H9 (cell line): ENCODE measurements around the gene PRR5L. TPM values are rescaled to one million over a fixed set of nuclear protein-coding genes. Genes with fewer than 3 reads are reported as not detected.

ENCODE experiments used
- DNase-seq: peaks from one replicate; pipeline ENCODE4 v3.0.0-alpha.2; 2017
- H2AFZ ChIP-seq: one replicate; pipeline ENCODE4 v1.6.1; 2013; ENCODE audit warnings: mild to moderate bottlenecking, low read length, control low read depth, moderate library complexity
- H2AK5ac ChIP-seq: 2 replicates; pipeline ENCODE4 v1.6.1; 2013; ENCODE audit warnings: low read length, control low read depth, mixed read lengths; ENCODE audit not compliant: insufficient read length
- H2BK120ac ChIP-seq: one replicate; pipeline ENCODE4 v1.6.1; 2013; ENCODE audit warnings: low read depth, mild to moderate bottlenecking, low read length, control low read depth, inconsistent platforms; ENCODE audit not compliant: poor library complexity, severe bottlenecking
- H2BK12ac ChIP-seq: 2 replicates; pipeline ENCODE4 v1.6.1; 2013; ENCODE audit warnings: low read length, control low read depth, mixed read lengths, low read depth; ENCODE audit not compliant: insufficient read length
- H2BK15ac ChIP-seq: 2 replicates; pipeline ENCODE4 v1.6.1; 2013; ENCODE audit warnings: low read depth, low read length, control low read depth
- H2BK20ac ChIP-seq: one replicate; pipeline ENCODE4 v1.6.1; 2013; ENCODE audit warnings: low read depth, mild to moderate bottlenecking, low read length, control low read depth, inconsistent platforms; ENCODE audit not compliant: poor library complexity, severe bottlenecking
- H2BK5ac ChIP-seq: 2 replicates; pipeline ENCODE4 v1.6.1; 2013; ENCODE audit warnings: low read length, control low read depth, mixed read lengths; ENCODE audit not compliant: insufficient read length
- H3K14ac ChIP-seq: 2 replicates; pipeline ENCODE4 v1.6.1; 2013; ENCODE audit warnings: low read length, control low read depth; ENCODE audit not compliant: insufficient read depth
- H3K18ac ChIP-seq: 2 replicates; pipeline ENCODE4 v1.6.1; 2013; ENCODE audit warnings: low read depth, mild to moderate bottlenecking, mixed read lengths, low read length, control low read depth; ENCODE audit not compliant: insufficient read length
- H3K23ac ChIP-seq: 2 replicates; pipeline ENCODE4 v1.6.1; 2013; ENCODE audit warnings: low read length, control low read depth, mixed read lengths, low read depth; ENCODE audit not compliant: insufficient read length
- H3K23me2 ChIP-seq: 2 replicates; pipeline ENCODE4 v1.6.1; 2013; ENCODE audit warnings: low read depth, mild to moderate bottlenecking, mixed read lengths, low read length, control low read depth; ENCODE audit not compliant: insufficient read length, poor library complexity, severe bottlenecking
- H3K27ac ChIP-seq: 2 replicates; pipeline ENCODE4 v1.5.1; 2013; ENCODE audit warnings: low read length, control low read depth, mixed read lengths, low read depth; ENCODE audit not compliant: insufficient read length
- H3K27me3 ChIP-seq: 2 replicates; pipeline ENCODE4 v1.6.1; 2013; ENCODE audit warnings: low read length, control low read depth, inconsistent platforms; ENCODE audit not compliant: insufficient read depth
- H3K4ac ChIP-seq: 2 replicates; pipeline ENCODE4 v1.6.1; 2013; ENCODE audit warnings: low read depth, mild to moderate bottlenecking, control low read depth, inconsistent platforms, low read length, moderate library complexity
- H3K4me1 ChIP-seq: 2 replicates; pipeline ENCODE4 v1.6.1; 2013; ENCODE audit warnings: low read length, control low read depth, inconsistent platforms; ENCODE audit not compliant: insufficient read depth
- H3K4me2 ChIP-seq: 2 replicates; pipeline ENCODE4 v1.6.1; 2013; ENCODE audit warnings: low read length, control low read depth, mixed read lengths; ENCODE audit not compliant: insufficient read length, insufficient read depth
- H3K56ac ChIP-seq: 2 replicates; pipeline ENCODE4 v1.6.1; 2013; ENCODE audit warnings: low read depth, mild to moderate bottlenecking, mixed read lengths, low read length, control low read depth; ENCODE audit not compliant: insufficient read length
- H3K79me1 ChIP-seq: 2 replicates; pipeline ENCODE4 v1.6.1; 2013; ENCODE audit warnings: low read depth, mild to moderate bottlenecking, moderate library complexity, low read length, control low read depth, inconsistent platforms; ENCODE audit not compliant: insufficient read depth, poor library complexity, severe bottlenecking
- H3K79me2 ChIP-seq: 2 replicates; pipeline ENCODE4 v1.6.1; 2013; ENCODE audit warnings: low read length, control low read depth, inconsistent platforms; ENCODE audit not compliant: insufficient read depth
- H3K9ac ChIP-seq: 2 replicates; pipeline ENCODE4 v1.6.1; 2013; ENCODE audit warnings: low read length, control low read depth, mixed read lengths; ENCODE audit not compliant: insufficient read length; ENCODE audit errors: extremely low read depth
- H3K9me3 ChIP-seq: one replicate; pipeline ENCODE4 v1.6.1; 2013; ENCODE audit warnings: low read depth, low read length, inconsistent platforms; ENCODE audit not compliant: control insufficient read depth
- H3T11ph ChIP-seq: one replicate; pipeline ENCODE4 v1.6.1; 2013; ENCODE audit warnings: mild to moderate bottlenecking, low read length, control low read depth, inconsistent platforms
- H4K20me1 ChIP-seq: one replicate; pipeline ENCODE4 v1.6.1; 2013; ENCODE audit not compliant: control insufficient read depth, insufficient read length, insufficient read depth
- H4K5ac ChIP-seq: 2 replicates; pipeline ENCODE4 v1.6.1; 2013; ENCODE audit warnings: low read depth, mild to moderate bottlenecking, mixed read lengths, low read length, control low read depth; ENCODE audit not compliant: insufficient read length
- H4K8ac ChIP-seq: replicated peaks from 2 replicates; pipeline ENCODE4 v1.6.1; 2013; ENCODE audit warnings: low read length, control low read depth, mixed read lengths, low read depth; ENCODE audit not compliant: insufficient read length
- H4K91ac ChIP-seq: 2 replicates; pipeline ENCODE4 v1.6.1; 2013; ENCODE audit warnings: low read depth, mild to moderate bottlenecking, moderate library complexity, mixed read lengths, low read length, control low read depth; ENCODE audit not compliant: insufficient read length
- H3K27ac Mint-ChIP-seq, 3 experiments: 2 replicates in 2 of 3; 3 replicates in 1 of 3; pipeline ENCODE4 v1.8.0; 2020 to 2021; ENCODE audit warnings: mixed read lengths in 3 of 3, mild to moderate bottlenecking in 1 of 3, moderate library complexity in 1 of 3
- H3K27me3 Mint-ChIP-seq: 2 replicates; pipeline ENCODE4 v1.8.0; 2021; ENCODE audit warnings: low read depth, mild to moderate bottlenecking, moderate library complexity, mixed read lengths
- H3K36me3 Mint-ChIP-seq, 3 experiments: 2 replicates in 2 of 3; 3 replicates in 1 of 3; pipeline ENCODE4 v1.8.0; 2020 to 2021; ENCODE audit warnings: low read depth in 3 of 3, mixed read lengths in 3 of 3; ENCODE audit not compliant: insufficient read depth in 1 of 3
- H3K4me1 Mint-ChIP-seq, 2 experiments: 2 replicates each; pipeline ENCODE4 v1.8.0; 2020; ENCODE audit warnings: mixed read lengths in 2 of 2
- H3K4me3 Mint-ChIP-seq, 2 experiments: 2 replicates in 1 of 2; 3 replicates in 1 of 2; pipeline ENCODE4 v1.8.0; 2020 to 2021; ENCODE audit warnings: mild to moderate bottlenecking in 2 of 2, mixed read lengths in 2 of 2, moderate library complexity in 1 of 2
- H3K9me3 Mint-ChIP-seq, 2 experiments: 2 replicates in 1 of 2; 3 replicates in 1 of 2; pipeline ENCODE4 v1.8.0; 2020; ENCODE audit warnings: mild to moderate bottlenecking in 2 of 2, mixed read lengths in 2 of 2, moderate library complexity in 1 of 2
- WGBS: extraction: QIAGEN DNeasy Blood & Tissue Kit; methylation state at CpG from one replicate; pipeline ENCODE4 v1.1.7; 2013; ENCODE audit warnings: missing lambda C conversion rate, low lambda C conversion rate, mixed read lengths; ENCODE audit not compliant: insufficient read length; ENCODE audit errors: extremely low coverage; 5-methylcytosine and 5-hydroxymethylcytosine counted together
- total RNA-seq: library from RNA; stranded (reverse); gene quantifications from 2 replicates; pipeline ENCODE4 v1.2.1, GENCODE V29; 2021
- TF ChIP-seq, protein P1 (sequence below): fragments of 200-600 bp; sonication (generic); conservative IDR thresholded peaks from 3 replicates; pipeline ENCODE4 v1.8.0; 2021; ENCODE audit warnings: antibody characterized with exemption, mild to moderate bottlenecking

Gene PRR5L
- total RNA-seq, 1 experiment from 2014 or later = 5.6 TPM

DNA sequence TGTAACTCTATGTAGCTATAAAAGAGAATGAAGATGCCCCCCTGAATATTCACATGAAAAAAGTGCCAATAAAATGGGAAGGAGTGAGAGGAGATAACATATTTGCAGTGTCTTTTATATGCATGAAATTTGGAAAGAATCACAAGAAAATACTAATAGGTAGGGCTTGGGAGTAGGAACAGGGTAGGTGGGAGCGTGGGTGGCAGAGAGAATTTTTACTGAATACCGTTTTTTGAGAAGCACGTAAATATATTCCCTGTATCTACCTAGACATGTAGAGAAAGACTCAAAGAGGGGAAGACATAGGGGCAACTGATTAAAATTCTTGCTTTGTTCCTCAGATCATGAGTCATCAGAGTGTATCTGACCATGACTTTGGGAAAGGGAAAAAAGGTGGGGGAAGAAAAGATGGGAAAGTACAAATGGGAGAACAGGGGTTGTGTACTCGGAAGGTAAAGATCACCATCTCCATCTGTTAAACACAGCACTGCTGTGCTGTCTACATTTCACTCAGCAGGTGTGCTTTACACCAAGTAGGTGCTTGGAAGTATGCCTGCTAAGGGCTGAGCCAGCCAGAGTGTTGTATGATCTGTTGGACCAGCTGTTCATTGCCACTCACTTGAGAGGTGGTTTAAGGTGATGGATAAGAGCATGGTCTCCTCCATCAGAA, 16.0 kb downstream of the PRR5L start:
- H3K23me2 ChIP-seq = no peaks in the 10 kb centered on the region
- H3K9ac ChIP-seq = no peak overlapping the region
- no peak overlapping the region for H3K4ac ChIP-seq
- H3K14ac ChIP-seq = no peak overlapping the region
- H3K36me3 Mint-ChIP-seq = no peaks in the 10 kb centered on the region
- no peak overlapping the region for H4K5ac ChIP-seq
- no peak overlapping the region for H3K27ac ChIP-seq
- H3K9me3 Mint-ChIP-seq = no peaks in the 10 kb centered on the region
- no peak overlapping the region for H3K18ac ChIP-seq
- no peaks in the 10 kb centered on the region for H3K27me3 ChIP-seq
- no peaks in the 10 kb centered on the region for H3K79me1 ChIP-seq
- no peak overlapping the region for H3K4me2 ChIP-seq
- no peak overlapping the region for H2BK120ac ChIP-seq
- DNase-seq = no peak
- H3K56ac ChIP-seq = no peak overlapping the region
- H4K91ac ChIP-seq = no peak overlapping the region
- no peak overlapping the region for H2AFZ ChIP-seq
- no peak overlapping the region for H3K23ac ChIP-seq
- H3K27ac Mint-ChIP-seq = no peak overlapping the region; a peak in 1 of 7 replicates
- H3K4me1 ChIP-seq = no peaks in the 10 kb centered on the region
- no peak overlapping the region for H2AK5ac ChIP-seq
- H3K4me3 Mint-ChIP-seq = no peak overlapping the region
- no peak overlapping the region for H2BK5ac ChIP-seq
- WGBS = no CpG with 5 or more reads among the region's 4 CpGs
- no peak overlapping the region for H2BK12ac ChIP-seq
- peaks cover 8 to 11% of the 10 kb centered on the region in 2 experiments for H3K4me1 Mint-ChIP-seq
- no peak overlapping the region for H4K8ac ChIP-seq
- no peak overlapping the region for H3T11ph ChIP-seq
- TF ChIP-seq, protein P1, sequence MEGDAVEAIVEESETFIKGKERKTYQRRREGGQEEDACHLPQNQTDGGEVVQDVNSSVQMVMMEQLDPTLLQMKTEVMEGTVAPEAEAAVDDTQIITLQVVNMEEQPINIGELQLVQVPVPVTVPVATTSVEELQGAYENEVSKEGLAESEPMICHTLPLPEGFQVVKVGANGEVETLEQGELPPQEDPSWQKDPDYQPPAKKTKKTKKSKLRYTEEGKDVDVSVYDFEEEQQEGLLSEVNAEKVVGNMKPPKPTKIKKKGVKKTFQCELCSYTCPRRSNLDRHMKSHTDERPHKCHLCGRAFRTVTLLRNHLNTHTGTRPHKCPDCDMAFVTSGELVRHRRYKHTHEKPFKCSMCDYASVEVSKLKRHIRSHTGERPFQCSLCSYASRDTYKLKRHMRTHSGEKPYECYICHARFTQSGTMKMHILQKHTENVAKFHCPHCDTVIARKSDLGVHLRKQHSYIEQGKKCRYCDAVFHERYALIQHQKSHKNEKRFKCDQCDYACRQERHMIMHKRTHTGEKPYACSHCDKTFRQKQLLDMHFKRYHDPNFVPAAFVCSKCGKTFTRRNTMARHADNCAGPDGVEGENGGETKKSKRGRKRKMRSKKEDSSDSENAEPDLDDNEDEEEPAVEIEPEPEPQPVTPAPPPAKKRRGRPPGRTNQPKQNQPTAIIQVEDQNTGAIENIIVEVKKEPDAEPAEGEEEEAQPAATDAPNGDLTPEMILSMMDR = no peak
- peaks cover 11% of the 10 kb centered on the region for H3K27me3 Mint-ChIP-seq
- no peak overlapping the region for H2BK20ac ChIP-seq
- no peak overlapping the region for H2BK15ac ChIP-seq
- H3K9me3 ChIP-seq = no peaks in the 10 kb centered on the region
- H4K20me1 ChIP-seq = no peaks in the 10 kb centered on the region
- no peaks in the 10 kb centered on the region for H3K79me2 ChIP-seq
